T-helper 2 cell (primary cell): ENCODE data around the gene GLIS2.
"Not testable (repeated sequence)": the region's sequence is repeated elsewhere in the genome, so short reads cannot be mapped to it uniquely, and the experiment has no call there.

Source experiments
- DNase-seq, 5 experiments: peaks; one replicate each; pipeline versions ENCODE4 v3.0.0 to v3.0.0-alpha.2; 2012 to 2022

Gene GLIS2

GRCh38 chr16:4337540-4338088 is 21.7 kb downstream of the GLIS2 start:
- DNase-seq = no peak

- DNase-seq = no peak
These were observed 22.3 kb downstream of the GLIS2 start for GRCh38 chr16:4338125-4338582.

GRCh38 chr16:4338712-4339299 is 22.9 kb downstream of the GLIS2 start:
- no peak for DNase-seq

- DNase-seq = no peak
These were observed 23.6 kb downstream of the GLIS2 start for GRCh38 chr16:4339455-4339854.

- no peak for DNase-seq
These were observed 24.0 kb downstream of the GLIS2 start for GRCh38 chr16:4339909-4340308.

- DNase-seq = no peak
These were observed 24.6 kb downstream of the GLIS2 start for GRCh38 chr16:4340443-4340842.

GRCh38 chr16:4341250-4341649 is 25.4 kb downstream of the GLIS2 start:
- DNase-seq = no peak

- no peak for DNase-seq
These were observed 27.2 kb downstream of the GLIS2 start for GRCh38 chr16:4342866-4343744.

GRCh38 chr16:4344300-4344982 is 28.6 kb downstream of the GLIS2 start:
- DNase-seq = not testable (repeated sequence)

- DNase-seq = no peak
These were observed 29.3 kb downstream of the GLIS2 start for GRCh38 chr16:4344983-4345835.

- no peak for DNase-seq
These were observed 30.2 kb downstream of the GLIS2 start for GRCh38 chr16:4345836-4346781.

GRCh38 chr16:4347010-4347409 is 31.1 kb downstream of the GLIS2 start:
- DNase-seq = no peak

- DNase-seq = no peak
These were observed 32.1 kb downstream of the GLIS2 start for GRCh38 chr16:4347765-4348509.

GRCh38 chr16:4349332-4349731 is 33.5 kb downstream of the GLIS2 start:
- no peak for DNase-seq

- no peak for DNase-seq
These were observed 34.5 kb downstream of the GLIS2 start for GRCh38 chr16:4350365-4350786.

GRCh38 chr16:4350787-4351659 is 35.2 kb downstream of the GLIS2 start, which contains the start of gene PAM16:
Gene PAM16, minus strand, starts transcription at chr16:4351321. Its CDS starts 87 bp downstream, at chr16:4351234.
- DNase-seq = peak; percentile 95 to 98 (median 97)

GRCh38 chr16:4351880-4352279 is 36.0 kb downstream of the GLIS2 start:
- no peak for DNase-seq

GRCh38 chr16:4352843-4353242 is 37.0 kb downstream of the GLIS2 start:
- DNase-seq = no peak

GRCh38 chr16:4353675-4354074 is 37.8 kb downstream of the GLIS2 start:
- no peak for DNase-seq
